ENCODE data around the gene GPAT2.
A peak's percentile ranks its signal among the peaks of the same experiment; 100 is the strongest.
"Not testable (repeated sequence)": the region's sequence is repeated elsewhere in the genome, so short reads cannot be mapped to it uniquely, and the experiment has no call there.

- peak; percentile 50; the same call in 1 of the 2 replicates for TF ChIP-seq CTCF (conservative IDR thresholded peaks at IDR 0.05; ENCODE audit: low read length)
- TF ChIP-seq EZH2phosphoT487 (IDR thresholded peaks at IDR 0.05; ENCODE audit: borderline replicate concordance, low read depth, low read length): not testable (repeated sequence)
Measured at GRCh38 chr2:96012792-96013264, 21.9 kb downstream of the GPAT2 start.
